Measurements from ENCODE around the gene OR2AT4.

DNA sequence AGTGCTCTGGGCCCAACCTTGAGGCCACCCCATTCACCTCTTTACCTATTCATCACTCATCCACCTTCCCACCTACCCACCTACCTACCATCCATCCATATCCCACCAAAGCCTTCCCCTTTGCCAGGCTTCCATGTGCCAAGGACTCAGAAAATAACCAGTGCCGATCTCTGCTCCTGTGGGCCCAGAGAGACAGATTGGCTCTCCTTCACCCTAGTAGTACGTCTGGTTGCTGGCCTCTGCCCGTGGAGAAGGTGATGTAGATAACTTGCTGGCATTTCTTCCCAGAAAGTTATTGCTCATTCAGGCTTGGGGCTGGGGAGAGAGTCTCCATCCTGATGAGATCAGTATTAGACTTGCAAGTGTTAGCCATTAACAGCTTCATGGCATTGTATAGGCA lies 62.8 kb downstream of the OR2AT4 start:
- no peak for TF ChIP-seq GATA3 (IDR thresholded peaks at IDR 0.05; ENCODE audit: low read depth, low read length)
- no peak for TF ChIP-seq GATA2 (IDR thresholded peaks at IDR 0.05; ENCODE audit: low read depth, low read length)

Data from SH-SY5Y (cell line).